ENCODE results near the gene PSMB11. TPM values are rescaled to one million over a fixed set of nuclear protein-coding genes. Genes with fewer than 3 reads are reported as not detected.

Gene PSMB11
- total and polyA plus RNA-seq, 10 of the 15 experiments (the other 5 are each of a cell fraction or from before 2014, with no cell fraction given), result not detected

DNA sequence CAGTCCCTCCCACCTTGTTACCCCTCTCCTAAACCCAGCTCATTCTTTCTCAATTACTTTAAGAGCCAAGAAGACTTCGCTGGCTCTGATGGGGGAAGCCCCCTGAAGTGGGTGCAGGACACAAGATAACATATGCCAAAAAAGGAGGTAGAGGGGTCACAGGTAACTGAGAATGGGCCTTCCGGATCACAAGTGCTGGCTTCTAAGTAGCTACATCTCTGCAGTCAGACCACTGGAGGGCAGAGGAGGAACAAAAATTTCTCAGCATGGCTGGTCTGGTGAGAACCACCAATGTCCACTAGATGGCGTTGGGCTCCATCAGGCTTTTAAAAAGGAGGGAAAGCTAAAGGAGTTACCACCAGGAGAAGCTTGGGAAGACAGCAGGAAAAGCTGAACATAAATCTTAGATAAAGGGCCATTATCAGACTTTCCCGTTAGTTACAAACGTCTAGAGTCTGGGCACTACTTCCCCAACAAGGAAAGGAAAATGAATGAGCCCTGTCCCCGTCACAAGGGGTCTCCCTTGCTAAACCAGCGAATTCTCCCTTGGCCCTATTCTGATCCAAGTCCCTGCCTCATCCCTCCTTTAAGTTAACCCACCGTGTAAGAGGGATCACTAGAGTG is 26.9 kb downstream of the PSMB11 start (continued):
- TF ChIP-seq ZBTB40 (IDR thresholded peaks at IDR 0.05; ENCODE audit: borderline replicate concordance) (no peak), ETV6 (conservative IDR thresholded peaks at IDR 0.05 in 1 of 2, IDR thresholded peaks at IDR 0.05 in 1 of 2; ENCODE audit: borderline replicate concordance in 1 of 2, low read depth in 1 of 2) (no peak), RUNX3 (IDR thresholded peaks at IDR 0.05; ENCODE audit: low read length) (peak; percentile 51; the same call in 1 of the 2 replicates), ZNF384 (IDR thresholded peaks at IDR 0.05; ENCODE audit: borderline replicate concordance, low read depth, low read length) (no peak), TCF12 (IDR thresholded peaks at IDR 0.05; ENCODE audit: low read depth, low read length) (no peak), MTA3 (IDR thresholded peaks at IDR 0.05; ENCODE audit: borderline replicate concordance, low read length) (0 out of 2 replicates have a peak, but pooled peaks have one; percentile 34), BACH1 (IDR thresholded peaks at IDR 0.05; ENCODE audit: borderline replicate concordance) (no peak), SMAD1 (IDR thresholded peaks at IDR 0.05; ENCODE audit: low read depth, partially characterized antibody) (no peak), HDAC6 (IDR thresholded peaks at IDR 0.05; ENCODE audit: unreplicated experiment) (no peak), STAT3 (IDR thresholded peaks at IDR 0.05; ENCODE audit: low read depth, low read length) (no peak), NBN (IDR thresholded peaks at IDR 0.05) (0 out of 2 replicates have a peak, but pooled peaks have one; percentile 36), SUZ12 (IDR thresholded peaks at IDR 0.05; ENCODE audit: unreplicated experiment) (no peak), EGR1 (IDR thresholded peaks at IDR 0.05; ENCODE audit: borderline replicate concordance in 1 of 2, low read depth in 2 of 2, low read length in 2 of 2) (no peak), NKRF (conservative IDR thresholded peaks at IDR 0.05) (no peak), SIX5 (IDR thresholded peaks at IDR 0.05; ENCODE audit: low read depth, low read length, severe bottlenecking) (no peak), MEF2A (IDR thresholded peaks at IDR 0.05; ENCODE audit: insufficient read depth, low read depth, low read length) (no peak), CHD2 (IDR thresholded peaks at IDR 0.05; ENCODE audit: borderline replicate concordance, low read depth, low read length) (no peak), RELA (IDR thresholded peaks at IDR 0.05; ENCODE audit: borderline replicate concordance, partially characterized antibody) (no peak), NFYA (IDR thresholded peaks at IDR 0.05; ENCODE audit: borderline replicate concordance, low read depth, low read length) (no peak), ZZZ3 (IDR thresholded peaks at IDR 0.05; ENCODE audit: control insufficient read depth, insufficient read length, low read depth) (no peak), NR2C1 (IDR thresholded peaks at IDR 0.05) (no peak)
- TF ChIP-seq, protein P1, sequence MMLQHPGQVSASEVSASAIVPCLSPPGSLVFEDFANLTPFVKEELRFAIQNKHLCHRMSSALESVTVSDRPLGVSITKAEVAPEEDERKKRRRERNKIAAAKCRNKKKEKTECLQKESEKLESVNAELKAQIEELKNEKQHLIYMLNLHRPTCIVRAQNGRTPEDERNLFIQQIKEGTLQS (IDR thresholded peaks at IDR 0.05; ENCODE audit: borderline replicate concordance, extremely low read depth, low read depth, low read length), result no peak
- TF ChIP-seq, protein P2, sequence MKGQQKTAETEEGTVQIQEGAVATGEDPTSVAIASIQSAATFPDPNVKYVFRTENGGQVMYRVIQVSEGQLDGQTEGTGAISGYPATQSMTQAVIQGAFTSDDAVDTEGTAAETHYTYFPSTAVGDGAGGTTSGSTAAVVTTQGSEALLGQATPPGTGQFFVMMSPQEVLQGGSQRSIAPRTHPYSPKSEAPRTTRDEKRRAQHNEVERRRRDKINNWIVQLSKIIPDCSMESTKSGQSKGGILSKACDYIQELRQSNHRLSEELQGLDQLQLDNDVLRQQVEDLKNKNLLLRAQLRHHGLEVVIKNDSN (IDR thresholded peaks at IDR 0.05; ENCODE audit: borderline replicate concordance, extremely low read length, insufficient read depth, low read depth, low read length), result no peak
